Stimulated activated CD4-positive, alpha-beta T cell treated with anti-CD3 and anti-CD28 coated beads, TNF-alpha, amount 100 ng/mL, for 24 hours (primary cell): ENCODE data around the gene CDS2.

Experiments used
- DNase-seq, 3 experiments: peaks; one replicate each; pipeline ENCODE4 v3.0.0-alpha.2; 2020; ENCODE audit warnings: low read depth in 3 of 3

CDS2 gene

DNA sequence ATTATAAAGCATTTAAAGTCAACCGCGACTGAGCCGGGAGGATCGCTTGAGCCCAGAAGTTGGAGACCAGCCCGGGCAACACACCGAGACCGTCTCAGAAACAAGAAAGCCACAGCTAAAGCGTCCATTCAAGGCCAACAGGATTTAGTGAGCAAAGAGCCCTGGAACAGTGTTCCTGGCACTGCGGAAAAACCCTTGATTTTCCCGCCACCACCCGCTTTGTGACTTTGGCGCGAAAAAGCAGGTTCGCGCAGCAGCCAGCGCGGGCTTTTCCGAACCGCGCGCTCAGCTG lies 7.7 kb upstream of the CDS2 start:
- DNase-seq = no peak

DNA sequence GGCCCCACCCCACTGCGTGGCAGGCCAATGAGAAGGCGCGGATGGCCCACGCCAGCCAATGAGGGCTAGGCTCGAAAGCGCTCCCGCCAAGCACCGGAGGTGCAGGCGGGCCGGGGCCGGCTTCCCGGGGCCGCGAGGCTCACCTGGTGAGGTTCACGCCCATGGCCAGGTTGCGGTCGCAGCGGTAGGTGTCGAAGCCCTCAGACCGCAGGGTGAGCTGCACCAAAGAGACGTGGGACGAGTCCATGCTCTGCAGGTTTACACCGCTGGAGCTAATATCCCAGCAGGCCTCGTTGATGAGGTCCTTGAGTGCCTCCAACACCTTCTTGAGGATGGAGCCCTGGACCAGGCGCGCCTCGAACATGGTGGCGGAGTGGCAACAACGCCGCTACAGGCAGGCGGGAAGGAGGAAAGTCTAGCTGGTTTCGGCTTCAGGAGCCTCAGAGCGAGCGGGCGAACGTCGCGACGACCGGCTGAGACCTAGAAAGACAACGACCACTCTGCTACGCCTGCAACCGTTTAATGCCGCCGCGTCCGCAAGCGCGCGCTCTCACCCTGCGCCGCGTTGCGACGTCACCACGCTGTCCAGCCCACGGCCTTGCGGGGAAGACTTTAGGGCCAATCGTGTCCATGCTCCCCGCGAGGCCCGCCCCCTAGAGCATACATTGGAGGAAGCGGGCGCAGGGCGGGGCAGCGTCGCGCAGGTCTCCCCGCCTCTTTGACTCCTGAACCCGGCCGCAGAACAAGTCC lies 7.2 kb upstream of the CDS2 start, which contains the start of gene PCNA:
TSS of gene PCNA (minus strand) at position 524 of the 750 bp plus-strand sequence. CDS start at position 364, 160 bp downstream.
- peak; percentile 92 to 99 (median 96) for DNase-seq

DNA sequence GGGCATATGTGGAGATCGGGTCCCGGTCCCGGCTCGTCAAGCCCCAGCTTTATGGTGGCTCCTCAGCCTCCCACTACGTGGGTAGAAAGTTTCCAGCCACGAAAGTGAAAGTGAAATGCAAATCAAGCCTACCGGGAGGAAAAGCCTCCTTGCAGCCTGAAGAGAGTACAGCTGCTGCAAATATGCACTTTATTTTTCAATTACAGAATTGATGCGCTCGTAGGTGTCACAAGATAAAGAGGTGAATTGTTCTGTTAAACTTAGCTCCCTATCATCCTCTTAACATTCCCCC lies 6.7 kb upstream of the CDS2 start:
- DNase-seq = no peak

DNA sequence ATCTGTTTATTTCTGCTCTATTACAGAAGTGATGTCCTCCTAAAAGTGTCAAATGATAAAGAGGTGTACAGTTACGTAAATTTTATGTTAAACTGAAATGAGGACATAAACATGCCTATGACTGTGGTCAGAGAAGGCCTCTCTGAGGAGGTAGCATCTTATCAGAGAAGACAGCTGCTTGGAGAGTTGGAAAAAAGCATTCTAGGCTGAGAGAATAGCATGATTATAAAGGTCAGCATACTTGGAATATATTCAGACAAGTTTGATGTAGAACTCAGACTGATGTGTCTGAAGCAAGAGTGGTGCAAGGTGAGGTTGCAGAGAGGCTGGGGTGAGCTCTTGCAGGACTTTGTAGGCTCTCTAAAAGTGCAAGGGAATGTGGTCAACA lies 3.9 kb upstream of the CDS2 start:
- DNase-seq = no peak

DNA sequence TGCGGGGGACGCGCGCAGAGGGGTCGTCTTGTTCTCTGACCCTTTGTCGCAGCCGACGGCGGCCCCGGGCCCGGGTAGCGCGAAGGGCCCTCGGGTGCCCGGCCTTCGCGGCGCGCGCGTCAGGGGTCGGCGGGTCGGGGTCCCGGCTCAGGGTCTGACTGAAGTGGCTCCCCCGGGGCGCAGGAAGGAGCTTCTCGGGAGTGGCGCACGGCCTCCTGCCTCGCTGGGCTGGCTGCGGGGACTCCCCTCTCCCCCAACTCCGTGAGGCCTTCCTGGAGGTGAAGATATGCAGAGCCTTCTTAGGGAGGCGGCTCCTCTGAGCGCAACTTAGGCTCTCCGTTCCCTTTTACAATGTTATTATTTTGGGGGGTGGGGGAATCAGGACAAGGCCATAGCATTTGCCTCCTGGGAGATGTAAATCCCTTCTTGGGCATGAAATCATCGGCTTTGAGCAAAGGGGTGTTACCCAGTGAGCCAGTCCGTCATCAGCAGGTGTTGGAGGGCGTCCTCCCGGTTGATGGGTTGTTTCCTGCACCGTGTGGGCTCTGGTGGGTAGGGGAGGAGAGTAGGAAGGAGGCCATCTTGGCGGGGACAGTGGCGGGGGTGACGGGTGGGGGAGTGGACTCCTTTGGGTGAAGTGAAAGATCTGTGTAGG lies 523 bp downstream of the CDS2 start:
- peak in 2 of 3 experiments; percentile 46 to 70 for DNase-seq

DNA sequence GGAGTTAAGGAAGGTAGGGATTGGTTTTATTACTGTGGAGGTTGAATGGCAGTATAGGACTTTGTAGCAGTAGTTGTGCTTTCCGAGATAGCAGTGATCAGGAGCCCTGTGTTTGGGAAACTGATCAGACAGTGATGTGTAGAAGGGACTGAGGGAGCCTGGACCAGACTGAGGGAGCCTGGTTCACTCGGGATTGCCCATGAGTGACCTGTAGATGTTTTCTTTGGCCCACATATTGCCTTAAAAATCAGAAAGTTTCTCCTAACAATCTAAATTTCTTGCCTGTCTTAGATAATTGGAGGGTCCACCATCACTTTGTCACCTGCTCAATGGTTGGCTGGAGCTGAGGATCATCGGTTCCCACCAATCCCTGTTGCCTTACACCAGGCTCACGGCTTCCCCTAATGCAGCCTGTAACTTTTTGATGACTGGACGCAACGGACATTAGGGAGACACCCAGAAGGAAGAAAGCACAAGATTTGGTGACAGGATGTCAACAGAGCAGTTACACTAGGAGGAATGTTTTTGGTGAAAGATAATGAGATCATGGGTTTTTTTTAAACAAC lies 1.1 kb downstream of the CDS2 start:
- no peak for DNase-seq

DNA sequence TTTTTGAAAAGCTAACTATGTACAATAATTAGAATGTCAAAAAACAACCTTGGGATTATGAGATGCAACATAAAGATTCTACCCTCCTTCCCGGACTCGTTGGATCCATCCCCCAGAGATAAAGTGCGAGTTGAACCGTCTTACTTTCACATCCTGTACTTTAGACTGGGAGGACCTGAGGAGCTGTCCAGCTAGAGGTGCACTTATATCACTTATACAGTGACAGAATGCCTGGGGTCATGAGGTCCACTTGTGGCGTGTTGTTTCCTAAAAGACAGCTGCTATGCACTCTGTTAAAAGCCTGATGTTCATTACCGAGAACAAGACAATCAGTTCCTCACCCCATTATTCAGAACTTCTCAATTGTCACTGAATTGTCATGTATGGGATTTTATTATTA lies 2.1 kb downstream of the CDS2 start:
- DNase-seq = no peak

DNA sequence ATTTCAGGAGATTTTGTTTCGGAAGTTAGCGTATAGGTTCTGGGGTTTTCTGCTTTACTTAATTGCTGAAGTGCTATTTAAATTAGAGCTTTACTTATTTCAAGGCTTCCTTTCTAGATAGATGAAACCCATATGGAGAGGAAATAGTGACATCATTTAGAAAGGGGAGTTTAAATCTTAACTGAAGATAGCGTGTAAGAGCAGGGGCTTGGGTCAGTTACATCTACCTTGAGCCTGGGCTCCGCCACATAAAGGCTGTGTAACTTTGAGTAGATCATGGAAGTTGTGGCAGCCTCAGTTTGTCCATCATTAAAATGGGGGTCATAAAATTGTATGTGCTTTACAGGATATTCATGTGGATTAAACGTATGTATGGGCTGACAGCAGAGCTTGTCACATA lies 4.7 kb downstream of the CDS2 start:
- no peak for DNase-seq

DNA sequence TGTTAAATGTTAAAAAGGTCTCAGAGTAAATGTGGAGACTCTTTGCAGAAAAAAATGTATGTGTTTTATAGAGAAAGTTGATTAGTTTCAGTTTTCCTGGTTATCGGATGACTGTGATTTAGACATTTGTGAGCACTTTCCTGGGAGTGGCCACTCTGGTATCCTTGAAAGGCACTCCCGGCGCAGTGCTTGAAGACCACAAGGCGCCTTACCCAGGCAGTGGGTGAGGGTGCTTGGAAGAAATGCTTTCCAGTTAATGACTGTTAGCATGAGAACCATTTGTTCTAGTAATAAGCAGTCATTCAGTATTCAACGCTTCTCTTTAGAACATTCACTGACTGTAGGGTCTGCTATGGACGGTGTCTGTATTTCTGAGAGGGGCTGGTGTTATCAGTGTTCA lies 7.2 kb downstream of the CDS2 start:
- DNase-seq = no peak

DNA sequence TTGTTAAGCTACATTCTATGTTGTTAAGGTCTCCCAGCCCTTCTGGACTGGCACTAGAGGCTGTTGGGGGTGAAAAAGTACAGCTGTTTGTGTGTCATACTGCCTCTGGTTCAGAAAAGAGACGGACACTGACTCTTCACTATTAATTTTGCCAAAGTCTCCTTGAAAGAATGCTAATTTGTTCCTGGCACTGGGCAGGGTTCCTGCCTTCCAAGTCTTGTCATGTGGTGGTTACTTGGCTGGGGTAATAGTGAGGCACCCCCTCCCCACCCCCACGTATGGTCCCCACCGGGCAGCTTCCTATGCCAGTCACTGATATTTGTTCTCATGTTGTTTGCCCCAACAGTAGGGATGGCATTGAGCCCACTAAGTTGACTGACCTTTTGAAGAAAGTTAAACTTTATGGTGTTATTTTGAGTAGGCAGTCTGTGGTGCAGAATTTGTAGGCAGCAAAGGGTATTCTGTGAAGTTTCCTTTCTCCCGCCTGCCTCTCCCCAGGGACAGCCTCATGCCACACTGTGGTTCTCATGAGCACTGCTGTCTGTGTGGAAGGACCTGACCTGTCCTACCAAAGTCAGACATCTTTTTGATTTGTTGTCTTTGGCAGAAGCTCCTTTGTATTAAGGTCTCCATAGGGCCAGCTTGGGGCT lies 8.7 kb downstream of the CDS2 start:
- no peak for DNase-seq

DNA sequence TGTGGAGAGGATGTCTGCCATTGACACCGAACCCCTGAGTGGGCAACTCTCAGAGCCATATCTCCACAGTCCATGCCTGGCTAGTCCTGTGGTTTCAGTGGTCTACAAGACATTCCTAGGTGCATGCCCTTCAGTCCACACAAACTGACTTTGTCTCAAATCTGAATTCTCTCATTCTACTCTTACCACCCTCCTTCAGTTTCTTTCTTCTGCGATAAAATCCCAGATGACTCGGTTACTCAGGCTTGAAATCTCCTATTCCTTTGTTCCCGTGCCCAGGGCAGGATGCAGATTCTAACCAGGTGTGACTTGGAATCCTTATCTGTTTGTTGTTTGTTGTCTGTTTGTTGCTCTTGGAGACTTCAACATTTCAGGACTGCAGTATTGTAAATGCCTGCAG lies 9.3 kb downstream of the CDS2 start:
- no peak for DNase-seq

DNA sequence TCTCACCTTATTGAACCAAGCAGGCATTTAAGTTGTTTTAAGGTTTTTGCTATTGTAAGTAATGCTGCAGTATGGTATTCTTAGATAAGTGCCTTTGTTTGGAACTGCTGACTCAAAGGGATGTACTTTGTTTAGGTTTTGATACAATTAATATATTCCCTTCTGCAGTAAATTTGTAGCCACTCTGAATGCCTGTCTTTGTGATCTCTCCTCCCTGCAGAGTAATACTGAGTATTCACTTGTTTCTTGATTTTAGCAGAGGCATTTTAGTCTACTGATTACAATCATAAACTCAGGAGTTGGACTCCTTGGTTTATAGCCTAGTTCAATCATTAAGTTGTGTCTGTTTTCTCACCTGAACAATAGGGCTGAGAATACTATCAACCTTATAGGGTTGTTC lies 13.4 kb downstream of the CDS2 start:
- no peak for DNase-seq

DNA sequence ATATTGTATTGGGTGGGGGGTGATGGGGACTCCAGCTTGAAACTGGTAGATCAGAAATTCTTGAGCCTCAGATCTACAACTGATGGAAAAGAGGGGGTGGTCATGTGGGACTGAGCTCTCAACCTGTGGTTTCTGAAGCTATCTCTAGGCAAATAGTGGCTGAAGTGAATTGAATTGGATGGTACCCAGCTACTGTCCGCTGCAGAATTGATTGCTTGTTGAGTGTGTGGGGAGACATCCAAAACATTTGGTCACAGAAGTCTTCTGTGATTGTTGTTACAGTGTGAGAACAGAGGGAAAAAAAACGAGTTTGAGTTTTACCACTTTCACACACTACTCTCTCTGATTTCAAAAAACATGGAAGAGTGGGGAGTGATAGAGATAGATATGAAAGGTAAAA lies 14.8 kb downstream of the CDS2 start:
- no peak for DNase-seq

DNA sequence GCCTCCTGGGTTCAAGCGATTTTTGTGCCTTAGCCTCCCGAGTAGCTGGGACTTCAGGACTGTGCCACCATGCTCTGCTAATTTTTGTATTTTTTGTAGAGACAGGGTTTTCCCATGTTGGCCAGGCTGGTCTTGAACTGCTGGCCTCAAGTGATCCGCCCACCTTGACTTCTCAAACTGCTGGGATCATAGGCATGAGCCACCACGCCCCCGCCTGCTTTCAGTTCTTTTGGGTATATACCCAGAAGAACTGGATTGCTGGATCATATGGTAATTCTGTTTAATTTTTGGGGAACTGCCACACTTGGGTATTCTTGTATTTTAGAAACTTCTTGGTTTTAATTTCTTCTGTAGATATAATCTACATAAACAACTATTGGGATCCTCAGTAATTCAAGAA lies 17.0 kb downstream of the CDS2 start:
- no peak for DNase-seq

DNA sequence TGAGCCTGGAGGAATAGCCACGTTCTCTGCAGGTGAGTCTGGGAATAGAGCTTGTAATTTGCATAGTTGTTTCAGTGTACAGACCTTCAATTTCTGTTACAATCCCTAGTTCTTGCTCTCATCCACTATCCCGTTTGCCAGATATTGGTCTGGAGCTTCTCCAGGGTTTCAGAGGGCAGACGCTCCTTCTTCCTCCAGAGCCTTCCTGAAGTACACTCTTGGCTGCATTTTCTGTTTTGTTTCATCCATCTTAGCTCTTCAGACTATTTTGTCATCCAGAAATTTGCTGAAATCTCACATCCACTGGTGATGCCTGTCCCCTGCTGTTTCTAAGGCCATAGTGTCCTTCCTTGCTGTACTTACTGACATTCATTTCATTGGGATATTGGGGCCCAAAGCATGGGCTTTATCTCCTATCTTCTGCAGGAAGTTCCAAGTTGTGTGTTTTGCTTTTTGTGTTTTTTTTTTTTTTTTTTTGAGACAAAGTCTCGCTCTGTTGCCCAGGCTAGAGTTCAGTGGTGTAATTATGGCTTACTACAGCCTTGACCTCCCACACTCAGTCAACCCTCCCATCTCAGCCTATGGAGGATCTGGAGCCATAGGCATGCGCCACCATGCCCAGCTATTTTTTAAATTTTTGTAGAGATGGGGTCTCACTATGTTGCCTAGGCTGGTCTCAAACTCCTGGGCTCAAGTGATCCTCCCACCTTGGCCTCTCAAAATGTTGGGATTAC lies 18.7 kb downstream of the CDS2 start:
- DNase-seq = no peak

DNA sequence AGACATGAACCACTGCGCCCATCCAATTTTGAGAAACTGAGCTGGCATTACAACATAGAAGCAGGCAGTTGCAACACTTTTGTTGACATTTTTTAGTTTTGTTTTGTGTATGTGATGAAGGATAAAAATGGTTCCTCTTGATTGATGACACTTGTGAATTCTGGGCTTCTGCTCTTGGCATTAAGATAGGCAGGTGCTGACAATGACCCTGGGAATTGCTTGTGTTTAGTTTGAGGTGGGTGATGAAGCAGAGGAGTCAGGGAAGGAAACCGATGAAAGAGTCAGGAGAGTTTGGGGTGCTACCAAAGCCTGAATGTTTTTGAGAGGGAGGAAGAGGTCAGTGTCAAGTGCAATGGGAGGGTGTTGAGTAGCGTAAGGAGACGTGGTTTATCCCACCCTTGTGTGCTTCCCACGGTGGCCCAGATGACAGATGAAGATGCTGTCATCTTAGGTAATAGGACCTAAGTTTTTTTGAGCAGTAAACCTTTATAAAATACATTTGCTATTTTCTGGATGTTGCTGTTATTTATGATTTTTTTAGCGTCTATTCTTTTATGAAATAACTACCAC lies 19.4 kb downstream of the CDS2 start:
- DNase-seq = no peak

DNA sequence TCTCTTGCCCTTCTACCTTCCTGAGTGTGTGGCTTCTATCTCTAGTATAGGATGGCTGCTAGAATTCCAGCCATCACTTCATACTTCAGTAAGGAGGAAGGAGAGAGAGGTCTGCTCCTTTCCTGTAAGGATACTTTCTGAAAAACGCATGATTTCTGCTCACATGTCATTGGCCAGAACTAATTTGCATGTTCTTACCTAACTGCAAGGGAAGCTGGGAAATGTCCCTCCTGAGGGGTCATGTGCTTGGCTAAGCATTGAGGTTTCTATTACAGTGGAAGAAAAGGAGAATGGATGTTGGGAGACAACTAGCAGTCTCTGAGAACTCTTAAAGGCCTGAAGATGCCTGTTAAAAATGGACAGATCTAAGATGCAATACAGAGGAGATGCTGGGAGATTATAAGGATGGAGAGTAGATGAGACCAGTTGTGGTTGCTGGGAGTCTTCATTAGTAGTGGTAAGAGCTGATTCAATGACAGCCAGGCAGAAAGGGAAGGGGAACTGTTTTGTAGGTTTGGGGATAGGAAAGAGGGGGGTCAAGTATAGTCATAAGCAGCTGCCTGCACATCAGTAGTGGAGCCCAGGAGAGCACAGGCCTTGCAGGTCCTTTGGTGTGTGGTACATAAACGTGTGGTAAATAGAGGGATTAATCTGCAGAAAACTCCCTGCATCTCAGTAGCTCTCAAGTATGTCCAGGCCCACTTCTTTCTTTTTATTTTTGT lies 20.2 kb downstream of the CDS2 start:
- no peak for DNase-seq

DNA sequence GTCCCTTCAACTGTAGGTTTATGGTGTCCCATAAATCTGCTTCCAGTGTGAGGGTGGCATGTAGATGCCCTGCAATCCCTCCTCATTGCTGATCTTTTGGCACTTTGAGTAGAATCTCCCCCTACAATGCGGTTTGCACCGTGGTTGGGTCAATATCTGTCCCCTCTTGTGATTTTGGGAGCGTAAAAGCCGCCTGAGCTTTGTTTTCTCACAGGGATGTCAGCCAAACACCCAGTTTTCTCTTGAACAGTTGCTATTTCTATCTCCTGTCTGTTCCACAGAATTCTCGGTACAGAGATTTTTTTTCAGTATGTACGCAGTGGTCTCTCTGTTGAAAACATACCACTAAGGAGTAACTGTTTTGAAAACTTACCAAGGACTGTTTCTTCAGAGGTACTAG lies 21.8 kb downstream of the CDS2 start:
- no peak for DNase-seq

DNA sequence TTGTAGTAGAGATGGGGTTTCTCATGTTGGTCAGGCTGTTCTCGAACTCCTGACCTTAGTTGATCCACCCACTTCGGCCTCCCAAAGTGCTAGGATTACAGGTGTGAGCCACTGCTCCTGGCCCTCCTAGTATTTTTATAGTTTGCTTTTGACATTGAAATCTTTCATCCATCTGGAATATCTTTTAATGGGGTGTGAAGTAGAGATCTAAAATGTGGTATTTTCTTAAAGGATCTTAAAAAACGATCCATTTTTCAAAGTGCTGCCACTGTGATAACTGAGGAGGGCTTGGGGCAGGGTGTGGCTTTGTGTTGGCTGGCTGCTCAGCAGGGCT lies 23.1 kb downstream of the CDS2 start:
- no peak for DNase-seq

DNA sequence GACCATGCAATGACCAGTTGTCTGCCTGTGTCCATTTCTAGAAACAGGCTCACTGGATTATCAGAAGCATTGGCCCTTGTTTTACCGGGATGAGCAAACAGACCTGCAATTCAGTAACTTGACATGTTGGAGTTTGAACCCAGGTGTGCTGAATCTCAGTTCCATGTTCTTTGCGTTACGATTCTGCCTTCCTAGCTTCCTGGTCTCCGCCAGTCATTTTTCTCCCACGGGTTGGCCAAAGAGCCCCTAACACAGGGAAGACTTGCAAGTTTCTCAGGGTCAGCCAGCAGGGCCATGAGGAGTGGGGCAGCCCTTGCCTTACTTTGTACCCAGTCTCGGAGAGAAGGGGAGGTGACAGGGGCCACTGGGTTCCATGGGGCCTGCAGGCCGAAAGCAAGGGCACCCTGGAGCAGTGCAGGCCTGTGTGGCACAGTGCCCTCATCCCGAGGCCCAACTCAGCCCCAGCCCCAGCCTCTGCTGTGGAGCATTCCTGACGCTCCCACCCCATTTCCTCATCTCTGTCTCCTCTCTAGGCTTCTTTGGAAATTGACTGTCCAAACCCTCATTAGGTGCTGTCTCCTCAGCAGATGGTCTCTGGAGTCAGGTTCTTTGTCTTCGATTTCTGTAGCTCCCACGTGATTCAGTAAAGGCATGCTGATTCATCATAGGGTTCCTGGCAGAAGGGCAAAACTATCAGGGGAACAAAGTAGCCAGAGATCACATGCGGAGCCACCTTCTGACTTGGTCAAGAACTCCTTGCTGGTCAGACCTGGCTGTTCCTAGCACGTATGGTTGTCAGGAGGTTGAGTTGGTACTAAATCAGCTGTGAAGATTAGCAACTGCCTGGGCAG lies 23.6 kb downstream of the CDS2 start:
- no peak for DNase-seq

DNA sequence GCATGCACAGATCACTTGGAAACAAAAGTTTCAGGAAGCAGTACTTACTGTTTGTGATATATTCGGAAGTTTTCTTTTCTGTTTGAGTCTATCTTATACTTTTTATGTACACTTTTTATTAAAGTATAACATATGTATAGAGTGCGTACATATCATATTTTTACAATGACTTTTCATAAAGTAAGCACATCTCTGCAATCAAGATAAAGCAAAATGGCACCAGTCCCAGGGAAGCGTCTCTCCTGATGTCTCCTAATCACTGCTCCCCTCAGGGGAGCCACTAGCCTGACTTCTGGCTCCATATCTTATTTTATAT lies 26.3 kb downstream of the CDS2 start:
- no peak for DNase-seq
